Measurements from ENCODE around the gene ITPKB.
A peak's percentile ranks its signal among the peaks of the same experiment; 100 is the strongest.
"Not testable (repeated sequence)": the region's sequence is repeated elsewhere in the genome, so short reads cannot be mapped to it uniquely, and the experiment has no call there.

The ITPKB gene

GRCh38 chr1:226776975-226777374, 37.9 kb upstream of the ITPKB start:
- H3K36me3 ChIP-seq (ENCODE audit: control insufficient read depth, insufficient read depth, low read length): no peaks in the 10 kb centered on the region
- no peak overlapping the region for H3K4me3 ChIP-seq (replicated peaks; ENCODE audit: low read depth, low read length)
- no peak for DNase-seq (ENCODE audit: extremely low read depth, insufficient read length)
- H3K27me3 ChIP-seq (replicated peaks; ENCODE audit: control insufficient read depth, insufficient read depth, low read length): no peaks in the 10 kb centered on the region
- TF ChIP-seq CTCF (IDR thresholded peaks at IDR 0.05; ENCODE audit: insufficient read depth, low read length, poor library complexity, severe bottlenecking): no peak

GRCh38 chr1:226776066-226776465, 37.0 kb upstream of the ITPKB start:
- Histone ChIP-seq H3K36me3 (ENCODE audit: control insufficient read depth, insufficient read depth, low read length) (no peaks in the 10 kb centered on the region), H3K4me3 (replicated peaks; ENCODE audit: low read depth, low read length) (no peak overlapping the region), H3K27me3 (replicated peaks; ENCODE audit: control insufficient read depth, insufficient read depth, low read length) (no peaks in the 10 kb centered on the region)
- no peak for TF ChIP-seq CTCF (IDR thresholded peaks at IDR 0.05; ENCODE audit: insufficient read depth, low read length, poor library complexity, severe bottlenecking)
- DNase-seq (ENCODE audit: extremely low read depth, insufficient read length): no peak

- TF ChIP-seq CTCF (IDR thresholded peaks at IDR 0.05; ENCODE audit: insufficient read depth, low read length, poor library complexity, severe bottlenecking): no peak
- DNase-seq (ENCODE audit: extremely low read depth, insufficient read length): peak; percentile 54
- no peak overlapping the region; the same call in 1 of the 2 replicates for H3K4me3 ChIP-seq (replicated peaks; ENCODE audit: low read depth, low read length)
- H3K27me3 ChIP-seq (replicated peaks; ENCODE audit: control insufficient read depth, insufficient read depth, low read length): no peaks in the 10 kb centered on the region
- no peaks in the 10 kb centered on the region for H3K36me3 ChIP-seq (ENCODE audit: control insufficient read depth, insufficient read depth, low read length)
These were observed 33.5 kb upstream of the ITPKB start for GRCh38 chr1:226772446-226773139.

- not testable (repeated sequence) for H3K27me3 ChIP-seq (replicated peaks; ENCODE audit: control insufficient read depth, insufficient read depth, low read length); DNase-seq (ENCODE audit: extremely low read depth, insufficient read length); H3K36me3 ChIP-seq (ENCODE audit: control insufficient read depth, insufficient read depth, low read length); H3K4me3 ChIP-seq (replicated peaks; ENCODE audit: low read depth, low read length)
These were observed 28.1 kb upstream of the ITPKB start for GRCh38 chr1:226767170-226767569.

GRCh38 chr1:226766565-226766964, 27.5 kb upstream of the ITPKB start:
- H3K27me3 ChIP-seq (replicated peaks; ENCODE audit: control insufficient read depth, insufficient read depth, low read length): no peaks in the 10 kb centered on the region
- no peak for TF ChIP-seq CTCF (IDR thresholded peaks at IDR 0.05; ENCODE audit: insufficient read depth, low read length, poor library complexity, severe bottlenecking)
- no peak for DNase-seq (ENCODE audit: extremely low read depth, insufficient read length)
- H3K4me3 ChIP-seq (replicated peaks; ENCODE audit: low read depth, low read length): no peak overlapping the region
- H3K36me3 ChIP-seq (ENCODE audit: control insufficient read depth, insufficient read depth, low read length): no peaks in the 10 kb centered on the region

GRCh38 chr1:226764533-226764932, 25.5 kb upstream of the ITPKB start:
- Histone ChIP-seq H3K36me3 (ENCODE audit: control insufficient read depth, insufficient read depth, low read length) (no peaks in the 10 kb centered on the region), H3K27me3 (replicated peaks; ENCODE audit: control insufficient read depth, insufficient read depth, low read length) (no peaks in the 10 kb centered on the region), H3K4me3 (replicated peaks; ENCODE audit: low read depth, low read length) (no peak overlapping the region)
- no peak for TF ChIP-seq CTCF (IDR thresholded peaks at IDR 0.05; ENCODE audit: insufficient read depth, low read length, poor library complexity, severe bottlenecking)
- DNase-seq (ENCODE audit: extremely low read depth, insufficient read length): peak; percentile 58
